Stimulated activated CD4-positive, alpha-beta T cell treated with anti-CD3 and anti-CD28 coated beads, Interleukin-4, amount 100 ng/mL, for 1 hour (primary cell): ENCODE data around the gene GH2.
"Not testable (repeated sequence)": the region's sequence is repeated elsewhere in the genome, so short reads cannot be mapped to it uniquely, and the experiment has no call there.

ENCODE experiments used
- DNase-seq: peaks from one replicate; pipeline ENCODE4 v3.0.0-alpha.2; 2020

The GH2 gene

GRCh38 chr17:63910096-63910495 is 28.4 kb upstream of the GH2 start:
- no peak for DNase-seq

- DNase-seq: not testable (repeated sequence)
Observed at GRCh38 chr17:63909586-63909985, 27.8 kb upstream of the GH2 start.

GRCh38 chr17:63907161-63907778 is 25.5 kb upstream of the GH2 start:
- DNase-seq: not testable (repeated sequence)

- DNase-seq: not testable (repeated sequence)
Observed at GRCh38 chr17:63904796-63905195, 23.1 kb upstream of the GH2 start.

- DNase-seq: not testable (repeated sequence)
Observed at GRCh38 chr17:63903787-63904201, 22.1 kb upstream of the GH2 start.

- not testable (repeated sequence) for DNase-seq
Observed at GRCh38 chr17:63901971-63902370, 20.2 kb upstream of the GH2 start.

- DNase-seq: not testable (repeated sequence)
Observed at GRCh38 chr17:63898899-63899798, 17.4 kb upstream of the GH2 start.

GRCh38 chr17:63896524-63897354 is 15.0 kb upstream of the GH2 start, which contains the start of gene CSH1:
CSH1 (minus strand) TSS chr17:63896574; CDS start chr17:63896511, 63 bp downstream.
- DNase-seq: not testable (repeated sequence)

- DNase-seq: not testable (repeated sequence)
Observed at GRCh38 chr17:63894821-63895220, 13.1 kb upstream of the GH2 start.

- not testable (repeated sequence) for DNase-seq
Observed at GRCh38 chr17:63894021-63894420, 12.3 kb upstream of the GH2 start.

- DNase-seq: not testable (repeated sequence)
Observed at GRCh38 chr17:63892316-63893037, 10.7 kb upstream of the GH2 start.

GRCh38 chr17:63889026-63889848 is 7.5 kb upstream of the GH2 start:
- not testable (repeated sequence) for DNase-seq

- not testable (repeated sequence) for DNase-seq
Observed at GRCh38 chr17:63885119-63885518, 3.4 kb upstream of the GH2 start.

GRCh38 chr17:63882626-63883126 is 932 bp upstream of the GH2 start:
- not testable (repeated sequence) for DNase-seq

- not testable (repeated sequence) for DNase-seq
Observed at GRCh38 chr17:63881337-63881736, 407 bp downstream of the GH2 start.

- DNase-seq: no peak
Observed at GRCh38 chr17:63880706-63881105, 1.0 kb downstream of the GH2 start.

- not testable (repeated sequence) for DNase-seq
Observed at GRCh38 chr17:63878413-63878812, 3.3 kb downstream of the GH2 start.

- not testable (repeated sequence) for DNase-seq
Observed at GRCh38 chr17:63874693-63875092, 7.1 kb downstream of the GH2 start.

- DNase-seq: not testable (repeated sequence)
Observed at GRCh38 chr17:63874061-63874626, 7.6 kb downstream of the GH2 start.

GRCh38 chr17:63873577-63873976 is 8.2 kb downstream of the GH2 start, which contains the start of gene CSH2:
CSH2 (minus strand) TSS chr17:63873677; CDS start chr17:63873614, 63 bp downstream.
- DNase-seq: not testable (repeated sequence)
